Epithelial cell of prostate (primary cell): Measurements from ENCODE around the gene VAV2.

ENCODE experiments used
- DNase-seq: peaks from one replicate; pipeline ENCODE4 v3.0.0-alpha.2; 2011; ENCODE audit warnings: low read depth, low spot score
- H3K27ac ChIP-seq: fragments of 450-650 bp; 2 replicates; pipeline ENCODE4 v1.5.1; 2017; ENCODE audit warnings: mild to moderate bottlenecking

VAV2 gene

DNA sequence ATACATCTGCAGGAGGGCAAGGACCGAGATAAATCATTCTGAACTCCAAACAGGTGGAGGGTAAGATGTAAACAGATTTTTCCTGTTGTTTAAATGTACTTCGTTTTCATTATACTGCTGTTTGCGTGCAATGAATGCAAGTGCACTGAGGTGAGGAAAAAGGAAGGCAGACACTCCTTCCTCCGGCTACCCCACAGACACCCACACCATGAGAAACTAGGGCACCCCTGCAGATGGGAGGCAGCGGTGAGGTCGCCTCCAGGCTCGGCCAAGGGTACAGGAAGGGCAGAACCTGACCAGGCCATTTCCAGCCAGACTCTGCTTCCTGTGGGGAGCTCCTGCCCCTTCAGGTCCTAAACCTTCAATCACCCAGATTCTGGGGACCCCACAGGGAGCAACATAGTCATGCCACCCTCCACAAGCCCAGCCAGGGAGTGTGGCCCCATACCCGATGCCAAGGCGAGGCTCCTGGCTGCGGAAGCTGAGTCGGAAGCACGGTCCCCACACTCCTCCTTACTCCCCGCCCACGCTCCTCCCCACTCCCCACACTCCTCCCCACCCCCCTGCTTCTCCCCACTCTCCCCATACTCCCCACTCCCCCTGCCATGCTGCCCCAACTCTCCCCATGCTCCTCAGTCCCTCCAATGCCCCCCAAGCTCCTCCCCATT, 37.1 kb downstream of the VAV2 start:
- H3K27ac ChIP-seq, result no peak overlapping the region
- DNase-seq, result no peak

DNA sequence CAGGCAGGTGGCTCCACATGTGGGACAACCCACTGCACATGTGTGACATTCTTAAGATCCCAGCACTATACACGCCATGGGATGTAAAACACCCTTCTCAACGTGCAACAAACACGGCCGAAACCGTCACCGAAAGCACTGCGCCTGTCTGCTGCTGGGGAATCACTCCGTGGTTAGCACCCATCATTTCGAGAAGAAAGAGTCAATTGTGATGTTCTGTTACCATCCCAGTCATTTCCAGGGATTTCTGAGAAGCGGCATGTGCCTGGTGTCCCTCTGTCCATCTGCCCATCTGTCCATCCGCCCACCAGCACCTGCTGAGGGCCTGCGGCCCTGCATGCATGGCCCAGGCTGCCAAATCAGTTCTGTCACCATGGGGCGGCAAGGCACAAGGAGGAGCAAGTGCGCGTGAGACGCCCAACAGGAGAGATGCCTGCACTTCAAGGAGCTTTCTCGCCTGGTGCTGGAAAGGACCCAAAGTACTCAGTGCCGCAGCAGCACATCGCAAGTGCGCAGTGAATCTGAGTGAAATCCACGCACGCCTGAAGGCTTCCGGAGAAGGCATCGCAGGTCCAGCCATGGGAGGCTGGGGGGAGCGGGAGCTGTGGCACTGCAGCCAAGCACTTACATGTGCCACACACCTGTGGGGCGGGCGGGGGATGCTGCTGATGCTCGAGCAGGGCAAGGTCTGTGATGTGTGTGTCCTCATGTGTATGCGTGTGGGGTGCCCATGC, 38.0 kb downstream of the VAV2 start:
- H3K27ac ChIP-seq, result no peak overlapping the region

DNA sequence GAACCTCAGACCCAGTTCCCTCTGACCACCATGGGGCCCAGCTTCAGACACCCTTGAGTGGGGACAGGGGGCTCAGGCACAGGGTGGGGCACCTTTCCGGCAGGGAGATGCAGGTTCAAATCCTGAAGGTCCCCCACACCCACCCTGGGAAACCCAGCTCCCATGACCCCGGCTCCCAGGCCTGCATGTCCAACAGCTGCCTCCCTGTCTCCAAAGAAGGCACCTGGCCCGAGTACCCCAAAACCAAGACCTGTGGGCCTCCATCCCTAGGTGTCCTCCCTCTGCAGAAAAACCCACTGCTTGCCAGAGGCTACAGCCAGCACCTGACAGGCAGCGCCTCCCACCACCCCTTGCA, 38.5 kb downstream of the VAV2 start:
- no peak for DNase-seq
- H3K27ac ChIP-seq, result no peak overlapping the region

More for the DNA sequence above, 38.0 kb downstream of the VAV2 start:
- DNase-seq, result no peak

- no peak for DNase-seq
- no peak overlapping the region for H3K27ac ChIP-seq
Observed at GRCh38 chr9:133952598-133953550, 39.2 kb downstream of the VAV2 start.

DNA sequence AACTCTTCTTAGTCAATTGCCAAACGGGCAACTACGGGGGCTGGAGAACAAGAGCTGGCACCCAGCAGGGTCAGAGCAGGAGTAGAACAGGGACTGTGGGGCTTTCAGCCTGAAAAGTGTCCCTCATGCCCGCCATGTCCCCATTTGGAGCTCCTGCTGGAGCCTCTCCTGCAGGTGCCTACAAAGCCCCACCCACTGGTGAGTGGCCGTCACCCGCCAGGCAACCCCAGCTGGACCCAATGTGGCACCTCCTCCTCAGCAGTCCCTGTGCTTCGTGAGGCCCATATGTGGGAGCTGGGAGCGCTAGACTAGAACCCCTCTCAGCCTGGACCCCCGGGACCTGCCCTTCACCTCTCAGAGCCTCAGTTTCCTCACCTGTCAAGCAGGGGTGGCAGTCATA, 40.9 kb downstream of the VAV2 start:
- no peak for DNase-seq
- H3K27ac ChIP-seq, result no peak overlapping the region

GRCh38 chr9:133950629-133951111, 41.5 kb downstream of the VAV2 start:
- no peak for DNase-seq
- no peak overlapping the region for H3K27ac ChIP-seq

DNA sequence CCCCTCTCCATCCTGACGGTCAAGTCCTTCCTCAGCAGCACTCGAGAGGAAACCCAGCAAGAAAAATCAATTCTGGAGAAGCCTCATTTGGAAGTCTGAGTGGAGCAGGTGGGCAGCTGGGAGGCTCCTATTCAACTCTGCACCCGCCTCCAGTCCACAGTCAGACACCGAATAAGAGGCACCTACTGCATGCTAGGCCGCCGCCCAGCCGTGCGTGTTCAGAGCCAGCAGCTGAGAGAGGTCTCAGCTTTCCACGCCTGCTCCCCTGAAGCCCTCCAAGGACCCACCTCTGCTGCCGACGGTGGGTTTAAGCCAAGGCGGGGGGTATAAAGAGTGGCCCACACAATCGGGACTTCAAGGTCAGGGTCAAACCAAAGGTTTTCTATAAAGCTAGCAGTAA, 41.9 kb downstream of the VAV2 start:
- DNase-seq, result no peak
- no peak overlapping the region for H3K27ac ChIP-seq

- H3K27ac ChIP-seq, result no peak overlapping the region
Observed at GRCh38 chr9:133949486-133950061, 42.5 kb downstream of the VAV2 start.

DNA sequence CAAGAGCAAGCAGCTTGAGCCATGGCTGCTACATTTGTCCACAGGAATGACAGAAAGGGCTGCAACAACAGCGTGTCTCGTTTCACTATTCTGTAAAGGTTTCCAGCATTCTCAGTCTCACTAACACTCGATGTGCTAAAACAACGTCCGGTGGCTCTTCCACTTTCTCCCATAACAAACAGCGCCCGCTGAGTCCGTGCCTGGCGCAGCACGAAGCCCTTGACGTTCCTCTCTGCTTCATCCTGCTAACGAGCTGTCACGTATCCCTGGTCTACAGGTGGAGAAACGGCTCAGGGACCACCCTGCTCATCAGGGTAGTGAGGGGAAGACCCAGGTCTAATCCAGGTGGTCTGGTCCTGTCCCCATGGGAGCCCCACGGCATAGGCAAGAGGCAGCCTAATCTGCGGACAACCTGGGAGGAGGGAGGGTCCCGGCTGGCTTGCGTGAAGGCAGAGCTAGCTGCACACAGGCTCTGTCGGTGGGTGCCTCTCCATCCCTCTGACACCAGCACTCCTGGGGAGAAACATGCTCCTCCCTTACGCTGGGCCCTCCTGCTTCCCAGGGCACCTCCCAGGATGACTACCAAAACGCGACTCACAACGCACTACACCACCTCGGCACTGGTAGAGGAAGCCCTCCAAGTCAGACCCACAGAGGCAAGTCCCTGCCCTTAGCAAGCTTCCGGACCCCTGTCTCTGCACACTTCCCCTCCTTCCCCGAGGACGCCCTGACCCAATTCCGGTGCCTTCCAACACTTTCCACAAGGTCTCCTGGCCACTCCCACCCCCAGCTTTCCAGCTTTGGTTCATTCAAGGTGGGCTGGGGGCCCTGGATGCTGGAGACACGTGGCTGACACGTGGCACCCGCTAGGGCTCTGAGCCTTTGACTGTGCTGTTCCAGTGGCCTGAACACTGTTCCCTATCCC, 43.3 kb downstream of the VAV2 start:
- no peak overlapping the region for H3K27ac ChIP-seq
- DNase-seq, result no peak

More at GRCh38 chr9:133949486-133950061, 42.5 kb downstream of the VAV2 start:
- no peak for DNase-seq

GRCh38 chr9:133948131-133948530, 44.0 kb downstream of the VAV2 start:
- no peak for DNase-seq
- H3K27ac ChIP-seq, result no peak overlapping the region

DNA sequence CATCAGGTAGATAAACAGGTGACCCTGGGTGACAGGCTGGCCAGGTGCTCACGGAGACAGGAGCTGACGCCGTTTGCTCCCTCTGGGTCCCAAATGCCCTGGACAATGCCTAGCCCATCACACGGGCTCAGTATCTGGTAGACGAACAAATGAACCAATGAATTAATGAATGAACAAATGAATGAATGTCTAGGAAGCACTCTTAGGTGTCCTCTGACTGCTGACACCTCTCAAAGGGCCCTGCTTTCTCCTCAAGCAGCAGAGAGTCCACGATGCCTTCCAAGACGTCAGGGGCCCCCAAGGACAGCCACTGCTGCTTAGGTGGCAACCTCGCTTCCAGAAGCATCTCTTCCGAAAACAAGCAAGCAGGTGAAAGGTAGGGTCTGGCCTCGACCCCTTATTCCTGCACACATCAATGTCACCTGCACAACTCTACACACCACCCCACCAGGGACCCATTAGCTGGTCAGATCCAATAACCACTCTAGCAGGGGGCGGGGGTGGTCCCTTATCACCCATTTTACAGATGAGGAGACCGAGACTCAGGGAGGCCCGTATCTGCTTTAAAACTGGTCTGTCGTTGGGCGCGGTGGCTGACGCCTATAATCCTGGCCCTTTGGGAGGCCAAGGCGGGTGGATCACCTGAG, 45.2 kb downstream of the VAV2 start:
- no peak overlapping the region for H3K27ac ChIP-seq
- no peak for DNase-seq

- H3K27ac ChIP-seq, result peak overlapping the region; percentile 65
- no peak for DNase-seq
Observed at GRCh38 chr9:133945977-133946753, 46.0 kb downstream of the VAV2 start.

DNA sequence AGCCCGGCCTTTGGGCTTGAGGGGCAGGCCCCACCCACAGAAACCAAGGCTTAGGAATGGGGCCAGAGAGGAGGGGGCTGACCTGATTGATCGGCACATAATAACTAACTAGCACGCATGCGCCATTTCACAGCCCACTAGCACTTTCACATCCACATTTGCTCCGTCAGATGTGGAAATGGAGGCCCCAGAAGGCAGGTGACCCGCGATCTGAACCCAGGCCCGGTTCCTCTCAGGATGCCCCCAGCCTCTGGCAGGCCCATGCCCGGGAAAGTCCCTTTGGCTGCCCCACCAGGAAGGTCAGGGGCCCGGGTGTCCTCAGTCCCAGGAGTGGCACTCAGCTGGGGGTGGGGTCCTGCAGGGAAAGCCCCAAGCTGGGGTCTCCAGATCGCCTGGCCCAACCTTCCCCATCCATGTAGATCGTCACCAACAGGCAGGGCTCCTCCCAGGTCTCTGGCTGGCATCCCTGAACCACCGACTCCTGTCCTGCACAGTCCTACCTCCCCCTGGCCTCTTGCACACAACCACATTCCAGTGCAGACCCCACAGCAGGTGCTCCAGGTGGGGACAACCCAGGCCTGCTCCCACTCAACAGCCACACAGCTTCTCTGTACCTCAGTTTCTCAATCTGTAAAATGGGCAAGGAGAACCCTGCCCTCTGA, 46.7 kb downstream of the VAV2 start:
- H3K27ac ChIP-seq, result peak overlapping the region; percentile 65
- no peak for DNase-seq

- peak overlapping the region; percentile 65 for H3K27ac ChIP-seq
- DNase-seq, result peak; percentile 57
Observed at GRCh38 chr9:133944746-133945135, 47.4 kb downstream of the VAV2 start.

GRCh38 chr9:133943781-133944745, 48.1 kb downstream of the VAV2 start:
- DNase-seq, result no peak
- peak overlapping the region; percentile 65 for H3K27ac ChIP-seq

DNA sequence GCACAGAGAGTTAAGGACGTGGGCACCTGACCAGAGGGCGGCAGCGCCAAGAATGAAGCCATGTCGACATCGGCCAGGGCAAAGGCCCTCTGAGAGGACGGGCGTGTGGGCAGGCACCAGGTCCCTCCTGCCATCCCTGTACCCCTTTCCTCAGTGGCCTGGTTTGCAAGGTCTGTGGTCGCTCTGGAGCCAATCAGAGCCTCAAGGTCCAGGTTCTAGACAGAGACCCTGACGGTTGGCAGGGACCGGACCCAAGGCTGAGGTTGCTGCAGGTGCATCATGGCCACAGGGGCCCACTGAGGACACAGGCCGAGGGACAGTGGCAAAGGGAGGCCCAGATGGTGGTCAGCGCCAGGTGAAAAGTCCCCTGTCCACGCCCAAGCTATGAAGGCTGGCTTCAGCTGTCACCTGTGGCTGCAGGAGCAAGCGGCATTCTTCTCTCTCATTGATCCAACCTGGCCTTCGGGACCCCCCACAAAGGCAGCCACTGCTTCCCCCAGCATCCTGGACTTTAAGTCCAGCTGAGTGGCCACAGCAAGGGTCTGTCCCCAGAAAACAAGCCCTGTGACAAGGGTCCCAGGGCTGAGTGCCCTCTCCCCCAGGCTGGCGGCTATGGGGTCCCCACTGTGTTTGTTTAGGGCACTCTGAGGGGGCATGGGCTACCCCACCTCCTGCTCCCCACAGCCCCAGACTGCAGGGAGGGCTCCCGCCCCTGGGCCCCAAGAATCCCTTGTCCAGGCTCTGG, 48.9 kb downstream of the VAV2 start:
- no peak for DNase-seq

More for the DNA sequence above, 48.9 kb downstream of the VAV2 start:
- no peak overlapping the region for H3K27ac ChIP-seq
